ENCODE measurements around the gene SLC9C1. TPM values are rescaled to one million over a fixed set of nuclear protein-coding genes. Genes with fewer than 3 reads are reported as not detected.

SLC9C1 gene
- total and polyA plus RNA-seq, 2 of the 13 experiments (the other 11 are each of a cell fraction or from before 2014, with no cell fraction given) = not detected

DNA sequence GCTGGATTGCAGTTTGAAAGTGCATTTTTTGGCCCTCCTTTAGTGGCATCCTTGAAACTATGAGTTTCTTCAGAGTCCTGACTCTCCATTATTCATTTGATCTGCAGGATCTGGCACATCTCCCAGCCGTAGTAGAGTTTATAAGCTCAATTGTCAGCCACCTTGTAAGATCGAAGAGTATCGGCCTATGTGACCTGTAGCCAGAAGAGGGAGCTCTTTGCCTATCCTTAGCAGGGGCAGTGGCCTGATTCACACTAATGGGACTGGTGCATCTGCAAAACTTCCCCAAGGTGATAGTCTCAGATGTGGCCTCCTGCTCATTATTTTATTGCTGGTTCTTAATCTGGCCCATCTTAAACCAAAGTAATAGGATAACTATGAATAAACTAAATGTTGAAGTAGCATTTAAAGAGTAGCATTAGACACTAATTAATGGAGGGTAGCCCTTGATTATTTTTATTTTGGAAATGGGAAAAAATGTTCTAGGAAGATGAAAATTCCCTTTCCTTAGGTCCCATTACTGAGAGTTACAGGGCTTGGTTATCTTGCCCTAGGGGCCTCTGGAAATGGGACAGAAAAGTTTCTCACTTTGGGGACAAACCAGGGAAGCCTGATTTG, 182.1 kb downstream of the SLC9C1 start (continued):
- TF ChIP-seq HHEX (CRISPR knock-in tag; IDR thresholded peaks at IDR 0.05) = no peak

- TF ChIP-seq ZNF761 (CRISPR knock-in tag; conservative IDR thresholded peaks at IDR 0.05) (no peak), SIX1 (CRISPR knock-in tag; IDR thresholded peaks at IDR 0.05; ENCODE audit: borderline replicate concordance) (peak; percentile 76; the same call in 1 of the 2 replicates), SIX4 (CRISPR knock-in tag; IDR thresholded peaks at IDR 0.05) (peak; percentile 81), PBX3 (CRISPR knock-in tag; IDR thresholded peaks at IDR 0.05; ENCODE audit: borderline replicate concordance) (no peak)
- peaks cover 9% of the 10 kb centered on the region for H3K4me1 ChIP-seq (ENCODE audit: insufficient read depth, low read length)
- FAIRE-seq (no peak), ATAC-seq (peak; percentile 63), DNase-seq (ENCODE audit: low spot score) (peak; percentile 7)
- intact Hi-C loops (cut with micrococcal nuclease; ENCODE audit: unreplicated experiment) = no loop called here
- no peak overlapping the region for H3K27ac ChIP-seq (ENCODE audit: extremely low read length, insufficient read depth, low read length)
- H3K27me3 ChIP-seq (ENCODE audit: control insufficient read depth in 1 of 2, insufficient read depth in 2 of 2, low read length in 2 of 2) = no peaks in the 10 kb centered on the region; a peak in 1 of 5 replicates
- in situ Hi-C loops (cut with HindIII; ENCODE audit: extremely low pct_ligation_motif_present, low pct_unique_long_range_greater_than_20kb) = no loop called here
- CTCF ChIA-PET (ENCODE audit: low intra/inter-chr PET ratio, low total read pairs) = no interaction called here
- no peaks in the 10 kb centered on the region for H3K9me3 ChIP-seq (ENCODE audit: low read length)
- POLR2A ChIA-PET = no interaction called here
- no peak overlapping the region for H3K4me2 ChIP-seq (ENCODE audit: low read depth, low read length)
- no peak overlapping the region for H3K9ac ChIP-seq (ENCODE audit: insufficient read depth, low read depth, low read length)
- no peaks in the 10 kb centered on the region for H3K36me3 ChIP-seq (replicated peaks in 1 of 2; ENCODE audit: control insufficient read depth in 1 of 2, insufficient read depth in 2 of 2, low read length in 2 of 2)
- no peaks in the 10 kb centered on the region for H4K20me1 ChIP-seq (ENCODE audit: insufficient read depth, low read length)
- BruUV-seq (replicated peaks) = no TSS peak
- H2AFZ ChIP-seq (ENCODE audit: low read length) = no peak overlapping the region
- WGBS (ENCODE audit: low lambda C conversion rate) = 10% methylated on average over 5 of the region's 5 CpGs
- no peaks in the 10 kb centered on the region for H3K79me2 ChIP-seq (ENCODE audit: insufficient read depth, low read length)
- H3K4me3 ChIP-seq (replicated peaks in 1 of 3; ENCODE audit: insufficient read depth in 1 of 3, low read depth in 2 of 3, low read length in 3 of 3) = no peak overlapping the region
These were observed 184.7 kb downstream of the SLC9C1 start for GRCh38 chr3:112109322-112109721.

- no TSS peak for BruUV-seq (replicated peaks)
- H4K20me1 ChIP-seq (ENCODE audit: insufficient read depth, low read length) = no peaks in the 10 kb centered on the region
- no peak for FAIRE-seq
- WGBS (ENCODE audit: low lambda C conversion rate) = 35% methylated on average over 2 of the region's 2 CpGs
- no peaks in the 10 kb centered on the region for H3K9me3 ChIP-seq (ENCODE audit: low read length)
- no peak overlapping the region for H3K4me3 ChIP-seq (replicated peaks in 1 of 3; ENCODE audit: insufficient read depth in 1 of 3, low read depth in 2 of 3, low read length in 3 of 3)
- POLR2A ChIA-PET = no interaction called here
- in situ Hi-C loops (cut with HindIII; ENCODE audit: extremely low pct_ligation_motif_present, low pct_unique_long_range_greater_than_20kb) = no loop called here
- H3K9ac ChIP-seq (ENCODE audit: insufficient read depth, low read depth, low read length) = no peak overlapping the region
- peaks cover 9% of the 10 kb centered on the region for H3K4me1 ChIP-seq (ENCODE audit: insufficient read depth, low read length)
- no peak overlapping the region for H3K4me2 ChIP-seq (ENCODE audit: low read depth, low read length)
- H3K27ac ChIP-seq (ENCODE audit: extremely low read length, insufficient read depth, low read length) = no peak overlapping the region
- CTCF ChIA-PET (ENCODE audit: low intra/inter-chr PET ratio, low total read pairs) = no interaction called here
- H3K79me2 ChIP-seq (ENCODE audit: insufficient read depth, low read length) = no peaks in the 10 kb centered on the region
- H3K36me3 ChIP-seq (replicated peaks in 1 of 2; ENCODE audit: control insufficient read depth in 1 of 2, insufficient read depth in 2 of 2, low read length in 2 of 2) = no peaks in the 10 kb centered on the region
- TF ChIP-seq MAFF (IDR thresholded peaks at IDR 0.05; ENCODE audit: low read depth, low read length) (peak; percentile 82), MAFK (conservative IDR thresholded peaks at IDR 0.05 in 1 of 2, IDR thresholded peaks at IDR 0.05 in 1 of 2; ENCODE audit: low read length in 2 of 2) (peak; percentile 79 to 90), ELF1 (CRISPR knock-in tag; IDR thresholded peaks at IDR 0.05) (no peak)
- no peak for DNase-seq (ENCODE audit: low spot score)
- intact Hi-C loops (cut with micrococcal nuclease; ENCODE audit: unreplicated experiment) = no loop called here
- ATAC-seq = no peak
- no peaks in the 10 kb centered on the region; a peak in 1 of 5 replicates for H3K27me3 ChIP-seq (ENCODE audit: control insufficient read depth in 1 of 2, insufficient read depth in 2 of 2, low read length in 2 of 2)
- no peak overlapping the region for H2AFZ ChIP-seq (ENCODE audit: low read length)
These were observed 189.2 kb downstream of the SLC9C1 start for GRCh38 chr3:112104774-112105173.
